SU-DHL-6 (cell line): ENCODE results near the gene CPED1.

Experiments
- EZH2phosphoT487 ChIP-seq: fragments of 200-600 bp; sonication (generic), shearing (Covaris generic); conservative IDR thresholded peaks from 2 replicates; pipeline ENCODE4 v1.6.1; 2018; ENCODE audit warnings: mild to moderate bottlenecking, antibody characterized with exemption, low read length, moderate library complexity, mixed read lengths
- TF ChIP-seq, protein P1 (sequence below): fragments of 200-600 bp; sonication (generic); IDR thresholded peaks from one replicate; pipeline ENCODE4 v1.5.1; 2017; ENCODE audit warnings: antibody characterized with exemption, mild to moderate bottlenecking, low read length, moderate library complexity; ENCODE audit not compliant: insufficient read depth, poor library complexity, severe bottlenecking

DNA sequence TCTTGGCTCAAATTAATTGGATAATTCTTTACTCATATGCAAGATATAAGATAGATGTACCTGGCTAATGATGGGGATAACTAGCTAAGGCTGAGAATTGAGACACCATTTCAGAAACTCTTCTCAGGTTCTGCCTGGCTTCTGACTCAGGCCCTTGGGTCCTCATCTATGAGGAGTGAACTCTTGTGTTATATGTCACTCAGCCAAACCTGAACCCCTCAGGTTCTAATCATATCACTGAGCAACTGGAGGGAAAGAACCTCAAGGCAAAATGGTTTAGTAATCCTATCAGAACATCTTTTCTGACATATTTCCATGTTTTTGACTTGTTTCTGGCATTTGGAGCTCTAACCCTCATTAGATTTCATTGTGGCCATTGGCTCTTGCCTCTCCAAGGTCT lies 100.4 kb downstream of the CPED1 start:
- TF ChIP-seq, protein P1, sequence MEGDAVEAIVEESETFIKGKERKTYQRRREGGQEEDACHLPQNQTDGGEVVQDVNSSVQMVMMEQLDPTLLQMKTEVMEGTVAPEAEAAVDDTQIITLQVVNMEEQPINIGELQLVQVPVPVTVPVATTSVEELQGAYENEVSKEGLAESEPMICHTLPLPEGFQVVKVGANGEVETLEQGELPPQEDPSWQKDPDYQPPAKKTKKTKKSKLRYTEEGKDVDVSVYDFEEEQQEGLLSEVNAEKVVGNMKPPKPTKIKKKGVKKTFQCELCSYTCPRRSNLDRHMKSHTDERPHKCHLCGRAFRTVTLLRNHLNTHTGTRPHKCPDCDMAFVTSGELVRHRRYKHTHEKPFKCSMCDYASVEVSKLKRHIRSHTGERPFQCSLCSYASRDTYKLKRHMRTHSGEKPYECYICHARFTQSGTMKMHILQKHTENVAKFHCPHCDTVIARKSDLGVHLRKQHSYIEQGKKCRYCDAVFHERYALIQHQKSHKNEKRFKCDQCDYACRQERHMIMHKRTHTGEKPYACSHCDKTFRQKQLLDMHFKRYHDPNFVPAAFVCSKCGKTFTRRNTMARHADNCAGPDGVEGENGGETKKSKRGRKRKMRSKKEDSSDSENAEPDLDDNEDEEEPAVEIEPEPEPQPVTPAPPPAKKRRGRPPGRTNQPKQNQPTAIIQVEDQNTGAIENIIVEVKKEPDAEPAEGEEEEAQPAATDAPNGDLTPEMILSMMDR = no peak
- no peak for TF ChIP-seq EZH2phosphoT487
